Testis (tissue), 3 donors: ENCODE measurements around the gene VWF. TPM values are rescaled to one million over a fixed set of nuclear protein-coding genes. Genes with fewer than 3 reads are reported as not detected.

Source experiments
- DNase-seq: peaks from one replicate; pipeline ENCODE4 v3.0.0-alpha.2; 2019
- H3K27ac ChIP-seq, 2 donors: fragments of 200-600 bp; sonication (generic); one replicate each; pipeline ENCODE4 v1.5.1; 2019
- H3K27me3 ChIP-seq: fragments of 200-600 bp; sonication (generic); one replicate; pipeline ENCODE4 v1.5.1; 2019
- H3K36me3 ChIP-seq: fragments of 200-600 bp; sonication (generic); one replicate; pipeline ENCODE4 v1.5.1; 2017; ENCODE audit warnings: low read depth; ENCODE audit errors: missing control alignments
- H3K4me1 ChIP-seq: fragments of 200-600 bp; sonication (generic); one replicate; pipeline ENCODE4 v1.5.1; 2019
- H3K4me3 ChIP-seq, 2 donors: fragments of 200-600 bp; sonication (generic); one replicate each; pipeline ENCODE4 v1.5.1; 2017 to 2019
- H3K9me3 ChIP-seq: fragments of 200-600 bp; sonication (generic); one replicate; pipeline ENCODE4 v1.5.1; 2017
- CTCF ChIP-seq, 3 experiments: fragments of 450-650 bp in 2 of 3; fragments of 200-600 bp in 1 of 3; sonication (generic) in 1 of 3; IDR thresholded peaks; one replicate each; pipeline ENCODE4 v1.5.1; 2016 to 2019; ENCODE audit warnings: antibody characterized with exemption in 3 of 3, mild to moderate bottlenecking in 2 of 3, moderate library complexity in 1 of 3
- POLR2A ChIP-seq: fragments of 450-650 bp; IDR thresholded peaks from one replicate; pipeline ENCODE4 v1.6.1; 2017; ENCODE audit warnings: antibody characterized with exemption, mild to moderate bottlenecking, moderate library complexity
- WGBS, 2 donors: methylation state at CpG; one replicate each; pipeline ENCODE4 v1.1.5; 2018; 5-methylcytosine and 5-hydroxymethylcytosine counted together
- intact Hi-C: fragments of 100-400 bp; cut with DNase I; formaldehyde crosslinking; loops from one replicate; pipeline ENCODE4 v1.15.1; 2023; ENCODE audit warnings: low total_unique reads
- polyA plus RNA-seq: library from polyadenylated mRNA; stranded (reverse); fragments of 350-450 nt; fragmentation: Illumina TruSeq; extraction: RNeasy Lipid Tissue Mini Kit (QIAGEN cat#74804); gene quantifications from one replicate; pipeline ENCODE4 v1.2.3, GENCODE V29; 2014; ENCODE audit warnings: low read depth, low replicate concordance; ENCODE audit not compliant: insufficient read depth
- total RNA-seq, 2 donors: library from RNA; depleted of rRNA; stranded (reverse); fragments of >200 nt; gene quantifications; one replicate each; pipeline ENCODE4 v1.2.3, GENCODE V29; 2016

VWF gene
- total and polyA plus RNA-seq, 3 donors from 2014 or later: 68.3 to 86.2 (median 83.7) TPM

GRCh38 chr12:6082613-6083012 is 41.9 kb downstream of the VWF start:
- 90% methylated on average over 3 of the region's 3 CpGs for WGBS, 2 donors
- Histone ChIP-seq H3K4me3 (no peak overlapping the region), H3K27ac (no peak overlapping the region), H3K27me3 (no peaks in the 10 kb centered on the region), H3K36me3 (no peaks in the 10 kb centered on the region), H3K4me1 (peaks cover 7% of the 10 kb centered on the region), H3K9me3 (no peaks in the 10 kb centered on the region)
- DNase-seq: no peak
- TF ChIP-seq POLR2A (no peak), CTCF (IDR thresholded peaks at IDR 0.05) (no peak)
- intact Hi-C loops: no loop called here

- Histone ChIP-seq H3K27ac (no peak overlapping the region), H3K4me3 (no peak overlapping the region), H3K27me3 (no peaks in the 10 kb centered on the region), H3K36me3 (no peaks in the 10 kb centered on the region), H3K9me3 (no peaks in the 10 kb centered on the region), H3K4me1 (peaks cover 7% of the 10 kb centered on the region)
- no peak for DNase-seq
- TF ChIP-seq CTCF (IDR thresholded peaks at IDR 0.05): no peak
- no peak for TF ChIP-seq POLR2A
- intact Hi-C loops: no loop called here
- 91 to 92% methylated on average over 13 to 18 of the region's 18 CpGs for WGBS, 2 donors
These were observed 44.1 kb downstream of the VWF start for GRCh38 chr12:6080149-6081045.

DNA sequence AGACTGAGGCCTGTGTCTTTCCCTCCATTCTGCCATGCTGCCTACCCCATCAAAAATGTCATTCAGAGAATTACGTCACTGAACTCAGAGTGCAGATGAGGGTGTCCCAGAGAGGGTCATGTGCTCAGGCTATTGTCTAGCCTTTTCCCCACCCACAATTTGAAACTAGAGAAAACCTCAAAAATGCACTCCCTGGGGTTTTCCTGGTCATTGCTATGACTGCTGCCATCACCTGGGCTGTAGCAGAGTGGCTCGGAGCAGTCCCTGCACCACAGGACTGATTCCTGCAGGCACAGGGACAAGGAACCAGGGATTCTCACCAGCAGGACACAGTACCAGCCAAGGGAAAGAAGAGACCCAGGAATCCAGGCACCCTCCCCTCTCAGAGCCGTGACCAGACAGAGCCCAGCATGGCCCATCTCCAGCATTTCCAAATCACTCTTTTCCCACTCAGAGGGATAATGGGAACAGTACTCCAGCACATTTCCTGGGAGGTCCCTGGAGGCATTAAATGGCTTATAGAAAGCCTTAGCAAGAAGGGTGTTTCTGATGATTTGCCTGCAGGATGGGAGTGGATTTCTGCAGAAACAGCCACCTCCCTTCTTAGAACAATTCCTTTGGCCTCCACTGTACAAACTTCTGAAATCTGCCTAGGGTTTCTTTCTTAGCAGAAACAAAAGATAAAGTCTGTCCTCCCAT is 45.9 kb downstream of the VWF start:
- WGBS, 2 donors: 78 to 86% methylated on average over 3 of the region's 3 CpGs
- no peak for DNase-seq

DNA sequence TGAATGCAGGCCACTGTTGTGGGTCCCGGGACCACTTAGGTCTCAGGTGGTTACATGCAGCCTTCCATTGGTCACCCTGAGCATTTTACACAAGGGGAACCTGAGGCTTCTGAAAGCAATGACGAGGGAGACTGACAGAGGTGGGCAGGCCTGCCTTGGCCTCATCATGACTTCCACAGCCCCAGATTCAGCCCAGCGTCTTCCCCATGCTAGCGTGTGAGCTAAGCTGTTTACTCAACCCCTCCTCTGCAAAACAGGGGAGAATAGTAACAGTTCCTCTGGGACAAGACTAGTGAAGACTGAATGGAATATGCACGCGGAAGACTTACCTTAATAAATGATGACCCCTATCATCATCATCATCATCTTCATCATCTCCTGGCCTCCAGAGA is 46.8 kb downstream of the VWF start:
- intact Hi-C loops: no loop called here
- Histone ChIP-seq H3K9me3 (no peaks in the 10 kb centered on the region), H3K27me3 (no peaks in the 10 kb centered on the region), H3K4me1 (no peaks in the 10 kb centered on the region), H3K27ac (no peak overlapping the region), H3K4me3 (no peak overlapping the region), H3K36me3 (no peaks in the 10 kb centered on the region)
- WGBS, 2 donors: 92 to 96% methylated on average over 4 to 6 of the region's 6 CpGs
- no peak for TF ChIP-seq CTCF (IDR thresholded peaks at IDR 0.05)
- TF ChIP-seq POLR2A: no peak
- no peak for DNase-seq

More for the DNA sequence above, 45.9 kb downstream of the VWF start:
- Histone ChIP-seq H3K9me3 (no peaks in the 10 kb centered on the region), H3K27me3 (no peaks in the 10 kb centered on the region), H3K36me3 (no peaks in the 10 kb centered on the region), H3K27ac (no peak overlapping the region), H3K4me1 (no peaks in the 10 kb centered on the region), H3K4me3 (no peak overlapping the region)
- intact Hi-C loops: no loop called here
- no peak for TF ChIP-seq POLR2A
- no peak for TF ChIP-seq CTCF (IDR thresholded peaks at IDR 0.05)
